ENCODE results near the gene ACSF2. TPM values are rescaled to one million over a fixed set of nuclear protein-coding genes. Genes with fewer than 3 reads are reported as not detected.

The ACSF2 gene
- total RNA-seq, 1 experiment from 2014 or later = 72.7 TPM

GRCh38 chr17:50460831-50461526, 35.0 kb downstream of the ACSF2 start:
- DNase-seq (no peak), ATAC-seq (no peak)
- no peaks in the 10 kb centered on the region for H3K36me3 ChIP-seq (ENCODE audit: low read depth, low read length)
- H3K27ac ChIP-seq (ENCODE audit: low read length) = no peak overlapping the region
- no peaks in the 10 kb centered on the region for H3F3A ChIP-seq (ENCODE audit: low read length, unreplicated experiment)
- H3K9me2 ChIP-seq (replicated peaks; ENCODE audit: low read length) = no peaks in the 10 kb centered on the region
- ChIA-PET CTCF (no interaction called here), POLR2A (ENCODE audit: unreplicated experiment) (no interaction called here)
- no peak overlapping the region for H3K4me2 ChIP-seq (ENCODE audit: low read length)
- intact Hi-C loops (cut with micrococcal nuclease) = no loop called here
- peaks cover 23% of the 10 kb centered on the region for H3K4me1 ChIP-seq (ENCODE audit: insufficient read depth, low read length)
- no peaks in the 10 kb centered on the region for H3K79me2 ChIP-seq (ENCODE audit: low read length)
- H3K4me3 ChIP-seq (ENCODE audit: low read length) = no peak overlapping the region
- TF ChIP-seq EZH2phosphoT487 (IDR thresholded peaks at IDR 0.05; ENCODE audit: borderline replicate concordance, low read length) (no peak), CTCF (conservative IDR thresholded peaks at IDR 0.05; ENCODE audit: low read depth, low read length) (no peak)
- no peaks in the 10 kb centered on the region for H4K20me1 ChIP-seq (ENCODE audit: low read length)
- no TSS peak for BruUV-seq (replicated peaks)
- no peaks in the 10 kb centered on the region for H3K27me3 ChIP-seq (ENCODE audit: low read length)
- no peaks in the 10 kb centered on the region for H3K9me3 ChIP-seq (ENCODE audit: low read length)
- H2AFZ ChIP-seq (ENCODE audit: low read length) = no peak overlapping the region
- no peak overlapping the region for H3K9ac ChIP-seq (ENCODE audit: low read length)

- no peak overlapping the region for H3K4me2 ChIP-seq (ENCODE audit: low read length)
- intact Hi-C loops (cut with micrococcal nuclease) = no loop called here
- no peaks in the 10 kb centered on the region for H3K9me3 ChIP-seq (ENCODE audit: low read length)
- H3K4me3 ChIP-seq (ENCODE audit: low read length) = no peak overlapping the region
- H3K9me2 ChIP-seq (replicated peaks; ENCODE audit: low read length) = no peaks in the 10 kb centered on the region
- H3K79me2 ChIP-seq (ENCODE audit: low read length) = no peaks in the 10 kb centered on the region
- TF ChIP-seq EZH2 (IDR thresholded peaks at IDR 0.05; ENCODE audit: low read length, unreplicated experiment) (no peak), EZH2phosphoT487 (IDR thresholded peaks at IDR 0.05; ENCODE audit: borderline replicate concordance, low read length) (no peak), CTCF (conservative IDR thresholded peaks at IDR 0.05; ENCODE audit: low read depth, low read length) (no peak)
- H3K36me3 ChIP-seq (ENCODE audit: low read depth, low read length) = no peaks in the 10 kb centered on the region
- no TSS peak for BruUV-seq (replicated peaks)
- ChIA-PET POLR2A (ENCODE audit: unreplicated experiment) (no interaction called here), CTCF (no interaction called here)
- H2AFZ ChIP-seq (ENCODE audit: low read length) = no peak overlapping the region
- no peak overlapping the region for H3K9ac ChIP-seq (ENCODE audit: low read length)
- DNase-seq (no peak), ATAC-seq (no peak)
- H3K27ac ChIP-seq (ENCODE audit: low read length) = no peak overlapping the region
- no peaks in the 10 kb centered on the region for H4K20me1 ChIP-seq (ENCODE audit: low read length)
- no peaks in the 10 kb centered on the region for H3F3A ChIP-seq (ENCODE audit: low read length, unreplicated experiment)
- H3K4me1 ChIP-seq (ENCODE audit: insufficient read depth, low read length) = peaks cover 29% of the 10 kb centered on the region
- no peaks in the 10 kb centered on the region for H3K27me3 ChIP-seq (ENCODE audit: low read length)
Measured at GRCh38 chr17:50461550-50462132, 35.6 kb downstream of the ACSF2 start.

GRCh38 chr17:50462446-50462845, 36.4 kb downstream of the ACSF2 start:
- CTCF ChIA-PET = no interaction called here
- no TSS peak for BruUV-seq (replicated peaks)
- Histone ChIP-seq H3K36me3 (ENCODE audit: low read depth, low read length) (no peaks in the 10 kb centered on the region), H3K27ac (ENCODE audit: low read length) (no peak overlapping the region), H3K9me2 (replicated peaks; ENCODE audit: low read length) (no peaks in the 10 kb centered on the region), H3K4me1 (ENCODE audit: insufficient read depth, low read length) (peaks cover 33% of the 10 kb centered on the region), H4K20me1 (ENCODE audit: low read length) (no peaks in the 10 kb centered on the region), H3K79me2 (ENCODE audit: low read length) (no peaks in the 10 kb centered on the region), H3F3A (ENCODE audit: low read length, unreplicated experiment) (no peaks in the 10 kb centered on the region), H3K9me3 (ENCODE audit: low read length) (no peaks in the 10 kb centered on the region), H3K4me3 (ENCODE audit: low read length) (no peak overlapping the region), H3K9ac (ENCODE audit: low read length) (no peak overlapping the region), H3K27me3 (ENCODE audit: low read length) (no peaks in the 10 kb centered on the region), H2AFZ (ENCODE audit: low read length) (no peak overlapping the region), H3K4me2 (ENCODE audit: low read length) (no peak overlapping the region)
- DNase-seq (no peak), ATAC-seq (no peak)
- no peak for TF ChIP-seq EZH2phosphoT487 (IDR thresholded peaks at IDR 0.05; ENCODE audit: borderline replicate concordance, low read length)
- TF ChIP-seq CTCF (conservative IDR thresholded peaks at IDR 0.05; ENCODE audit: low read depth, low read length) = no peak
- TF ChIP-seq EZH2 (IDR thresholded peaks at IDR 0.05; ENCODE audit: low read length, unreplicated experiment) = no peak
- POLR2A ChIA-PET (ENCODE audit: unreplicated experiment) = interaction anchor here (0.6 kb wide), 1 partner anchor 187 kb away, joined by 3 read pairs; no protein-coding TSS in a partner anchor
- intact Hi-C loops (cut with micrococcal nuclease) = no loop called here

Data from PC-3 (cell line).